ENCODE results near the gene DTHD1.

The DTHD1 gene

DNA sequence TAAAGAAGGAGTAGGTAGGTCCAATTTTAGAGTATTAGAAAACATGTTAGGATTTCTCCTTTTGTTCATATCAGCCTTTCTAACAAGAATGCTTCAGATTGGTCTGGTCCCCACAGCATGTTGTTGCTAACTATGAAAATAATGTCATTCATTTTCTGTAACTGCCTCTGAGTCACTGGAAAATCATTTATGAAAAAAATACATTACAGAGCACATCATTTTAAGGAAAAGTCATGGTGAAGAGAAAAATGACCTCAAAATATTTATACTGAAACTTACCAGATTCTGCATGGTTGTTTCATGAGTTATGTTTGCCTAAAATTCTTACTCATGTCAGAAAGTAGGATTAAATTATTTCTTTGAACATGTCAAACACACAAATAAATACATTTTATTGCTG, 35.2 kb downstream of the DTHD1 start:
- no peak for TF ChIP-seq ZNF274 (IDR thresholded peaks at IDR 0.05; ENCODE audit: low read depth, low read length)
- no peak overlapping the region for H3K4me3 ChIP-seq (ENCODE audit: low read length)

DNA sequence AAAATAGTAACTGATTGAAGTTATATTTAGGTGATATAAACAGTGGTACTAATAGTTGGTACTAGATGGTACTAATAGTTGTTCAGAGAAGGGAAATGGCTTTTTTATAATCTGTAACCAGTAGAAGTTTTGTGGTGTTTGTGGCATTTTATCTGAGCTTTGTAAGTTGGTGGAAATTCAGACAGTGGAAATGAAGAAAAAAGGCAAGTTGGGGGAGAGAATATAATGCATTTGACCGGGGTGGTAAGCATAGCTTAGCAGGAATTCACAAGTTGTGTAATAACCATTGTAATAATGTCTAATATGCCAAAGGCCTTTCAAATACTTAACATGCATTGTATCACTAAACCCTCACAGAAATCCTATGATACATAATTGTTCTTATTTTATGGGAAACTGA, 36.3 kb downstream of the DTHD1 start:
- no peak for TF ChIP-seq ZNF274 (IDR thresholded peaks at IDR 0.05; ENCODE audit: low read depth, low read length)
- H3K4me3 ChIP-seq (ENCODE audit: low read length), result no peak overlapping the region

DNA sequence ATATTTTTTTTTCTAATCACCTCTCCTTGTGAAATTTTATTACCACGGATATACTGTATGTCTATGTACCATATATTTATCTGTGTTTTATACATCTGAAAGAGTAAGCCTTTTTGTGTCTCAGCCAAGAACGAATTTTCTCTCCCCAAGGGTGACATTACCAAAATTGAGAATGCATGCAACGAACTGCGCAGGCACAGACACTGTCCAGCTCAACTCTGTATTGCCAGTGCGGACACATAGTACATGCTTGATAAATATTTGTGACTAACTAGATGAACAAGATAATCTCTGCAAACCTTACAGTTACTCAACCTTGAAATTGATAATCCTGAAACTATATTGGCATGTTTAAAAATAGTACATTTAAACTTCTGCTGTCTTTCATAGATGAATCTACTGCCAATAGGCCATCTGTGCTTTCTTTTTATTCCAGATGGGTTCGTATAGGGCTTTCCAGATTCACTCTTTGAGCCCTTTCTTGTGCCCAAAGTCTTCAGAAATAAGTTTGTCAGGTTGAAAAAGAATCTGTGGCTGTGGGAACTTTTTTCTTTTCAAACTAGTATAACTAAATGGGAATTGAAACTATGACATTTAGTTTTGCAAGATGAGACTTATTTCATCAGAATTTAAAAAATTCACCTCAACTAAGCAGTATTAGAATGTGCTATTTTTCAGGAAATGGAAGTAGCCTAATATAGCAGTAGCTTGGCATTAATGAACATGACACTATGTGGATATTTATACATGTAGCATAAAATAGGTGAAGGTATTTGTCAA, 38.9 kb downstream of the DTHD1 start:
- no peak for TF ChIP-seq ZNF274 (IDR thresholded peaks at IDR 0.05; ENCODE audit: low read depth, low read length)
- H3K4me3 ChIP-seq (ENCODE audit: low read length), result no peak overlapping the region

DNA sequence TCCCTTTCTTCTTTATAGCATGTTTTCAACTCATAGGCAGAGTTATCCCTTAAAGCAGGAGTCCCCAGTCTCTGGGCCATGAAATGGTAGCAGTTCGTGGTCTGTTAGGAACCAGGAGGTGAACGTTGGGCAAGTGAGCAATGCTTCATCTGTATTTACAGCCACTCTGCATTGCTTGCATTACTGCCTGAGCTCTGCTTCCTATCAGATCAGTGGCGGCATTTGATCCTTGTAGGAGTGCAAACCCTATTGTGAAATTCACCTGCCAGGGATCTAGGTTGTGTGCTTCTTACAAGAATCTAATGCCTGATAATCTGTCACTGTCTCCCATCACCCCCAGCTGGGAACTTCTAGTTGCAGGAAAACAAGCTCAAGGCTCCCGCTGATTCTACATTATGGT, 39.8 kb downstream of the DTHD1 start:
- TF ChIP-seq ZNF274 (IDR thresholded peaks at IDR 0.05; ENCODE audit: low read depth, low read length), result no peak
- no peak overlapping the region for H3K4me3 ChIP-seq (ENCODE audit: low read length)

DNA sequence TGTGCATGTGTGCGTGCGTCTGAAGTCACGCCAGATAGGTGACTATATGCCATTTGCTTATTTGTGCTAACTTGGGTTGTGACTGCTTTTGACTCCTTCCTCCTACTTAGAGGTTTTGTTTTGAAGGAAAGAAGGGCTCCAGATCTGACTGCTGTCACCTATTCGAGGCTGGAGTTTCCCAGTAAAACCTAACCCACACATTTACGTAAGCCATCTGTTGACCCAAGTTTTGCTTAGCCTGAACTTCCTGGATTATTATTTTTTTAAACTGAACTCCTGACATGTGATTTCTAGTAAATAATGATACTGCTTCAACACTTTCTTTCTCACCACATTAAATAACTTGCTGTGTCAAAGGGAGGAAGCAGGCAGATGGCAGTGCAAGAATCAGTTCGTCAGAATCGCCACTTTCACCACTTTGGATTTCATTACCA, 41.5 kb downstream of the DTHD1 start:
- no peak for TF ChIP-seq ZNF274 (IDR thresholded peaks at IDR 0.05; ENCODE audit: low read depth, low read length)
- no peak overlapping the region for H3K4me3 ChIP-seq (ENCODE audit: low read length)

GRCh38 chr4:36323816-36324419, 42.5 kb downstream of the DTHD1 start:
- no peak for TF ChIP-seq ZNF274 (IDR thresholded peaks at IDR 0.05; ENCODE audit: low read depth, low read length)

DNA sequence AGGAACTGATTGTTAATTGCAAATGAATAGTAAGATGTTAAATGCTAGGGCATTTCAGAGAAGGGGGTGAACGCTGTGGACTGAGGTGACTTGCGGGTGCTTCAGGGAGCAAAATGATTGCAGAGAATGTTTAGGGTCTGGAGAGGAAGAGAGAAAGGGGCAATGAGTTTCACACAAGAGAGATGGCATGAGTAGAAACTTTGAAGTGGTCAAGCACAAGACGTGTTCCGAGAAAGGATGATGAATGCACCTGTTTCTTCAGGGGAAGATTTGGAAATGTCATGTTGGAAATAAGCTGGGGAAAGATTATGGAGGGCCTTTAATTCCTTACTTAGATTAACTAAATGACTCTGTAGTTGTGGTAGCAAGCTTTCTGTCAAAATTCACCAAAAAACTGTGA, 43.4 kb downstream of the DTHD1 start:
- no peak for TF ChIP-seq ZNF274 (IDR thresholded peaks at IDR 0.05; ENCODE audit: low read depth, low read length)
- no peak overlapping the region; the same call in 1 of the 2 replicates for H3K4me3 ChIP-seq (ENCODE audit: low read length)

More at GRCh38 chr4:36323816-36324419, 42.5 kb downstream of the DTHD1 start:
- H3K4me3 ChIP-seq (ENCODE audit: low read length), result no peak overlapping the region

DNA sequence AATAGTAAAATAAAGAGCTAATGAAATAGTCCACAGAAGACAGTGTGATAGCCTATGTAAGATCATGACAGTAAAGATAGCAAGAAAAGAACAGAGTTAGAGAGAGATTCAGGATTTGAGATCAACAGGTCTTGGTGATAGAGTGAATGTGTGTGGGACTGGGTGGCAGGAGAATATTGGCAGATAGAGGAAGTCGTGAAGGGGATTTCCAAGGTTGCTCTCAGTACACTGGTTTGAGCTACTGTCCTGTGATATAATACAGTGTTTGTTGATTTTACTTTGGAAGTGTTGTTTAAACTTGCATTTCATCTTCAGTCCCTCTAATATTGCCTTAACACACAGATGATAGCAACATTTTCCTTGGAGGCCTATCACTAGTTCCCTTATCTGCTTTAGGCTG, 44.1 kb downstream of the DTHD1 start:
- H3K4me3 ChIP-seq (ENCODE audit: low read length), result no peak overlapping the region
- TF ChIP-seq ZNF274 (IDR thresholded peaks at IDR 0.05; ENCODE audit: low read depth, low read length), result no peak

GRCh38 chr4:36325926-36326325, 44.5 kb downstream of the DTHD1 start:
- no peak for TF ChIP-seq ZNF274 (IDR thresholded peaks at IDR 0.05; ENCODE audit: low read depth, low read length)
- H3K4me3 ChIP-seq (ENCODE audit: low read length), result no peak overlapping the region

DNA sequence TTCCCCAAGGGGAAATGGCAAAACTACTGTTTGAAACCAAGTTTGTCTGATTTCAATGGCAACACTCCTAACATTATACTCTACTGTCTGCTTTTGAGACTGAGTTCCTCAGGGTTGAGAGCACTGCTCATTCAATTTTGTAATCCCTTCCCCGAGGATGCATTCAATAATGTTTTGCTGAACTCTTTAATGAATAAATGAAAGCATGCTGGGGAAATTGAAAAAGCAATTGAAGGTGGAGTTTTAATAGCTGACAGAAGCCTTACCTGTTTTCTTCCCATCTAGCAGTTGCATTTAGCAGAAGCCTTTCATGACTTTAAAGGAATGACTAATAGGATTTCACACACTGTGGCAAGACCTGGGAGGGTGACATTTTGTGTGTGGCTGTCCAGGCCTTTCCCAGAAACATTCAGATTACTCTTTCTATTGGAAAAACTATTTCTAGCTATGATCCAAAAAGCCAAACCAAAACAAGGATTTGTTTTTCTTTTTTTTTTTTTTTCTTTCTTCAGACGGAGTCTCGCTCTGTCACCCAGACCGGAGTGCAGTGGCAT, 45.1 kb downstream of the DTHD1 start:
- TF ChIP-seq ZNF274 (IDR thresholded peaks at IDR 0.05; ENCODE audit: low read depth, low read length), result no peak

GRCh38 chr4:36327400-36327799, 46.0 kb downstream of the DTHD1 start:
- H3K4me3 ChIP-seq (ENCODE audit: low read length), result no peak overlapping the region
- TF ChIP-seq ZNF274 (IDR thresholded peaks at IDR 0.05; ENCODE audit: low read depth, low read length), result no peak

More for the DNA sequence above, 45.1 kb downstream of the DTHD1 start:
- H3K4me3 ChIP-seq (ENCODE audit: low read length), result no peak overlapping the region

GRCh38 chr4:36328130-36328529, 46.7 kb downstream of the DTHD1 start:
- no peak for TF ChIP-seq ZNF274 (IDR thresholded peaks at IDR 0.05; ENCODE audit: low read depth, low read length)

GRCh38 chr4:36329228-36329627, 47.8 kb downstream of the DTHD1 start:
- no peak overlapping the region for H3K4me3 ChIP-seq (ENCODE audit: low read length)
- TF ChIP-seq ZNF274 (IDR thresholded peaks at IDR 0.05; ENCODE audit: low read depth, low read length), result no peak

More at GRCh38 chr4:36328130-36328529, 46.7 kb downstream of the DTHD1 start:
- H3K4me3 ChIP-seq (ENCODE audit: low read length), result no peak overlapping the region

GRCh38 chr4:36330796-36331195, 49.4 kb downstream of the DTHD1 start:
- no peak overlapping the region for H3K4me3 ChIP-seq (ENCODE audit: low read length)
- no peak for TF ChIP-seq ZNF274 (IDR thresholded peaks at IDR 0.05; ENCODE audit: low read depth, low read length)

All from GM08714 (cell line).